NT2/D1 (cell line): ENCODE data around the gene ARL15.

Experiments used
- YY1 ChIP-seq: IDR thresholded peaks from 2 replicates; pipeline ENCODE4 v1.6.1; 2011; ENCODE audit not compliant: insufficient read length, insufficient read depth
- ZNF274 ChIP-seq: IDR thresholded peaks from 2 replicates; pipeline ENCODE4 v1.6.1; 2011; ENCODE audit warnings: mild to moderate bottlenecking, low read depth, low read length

DNA sequence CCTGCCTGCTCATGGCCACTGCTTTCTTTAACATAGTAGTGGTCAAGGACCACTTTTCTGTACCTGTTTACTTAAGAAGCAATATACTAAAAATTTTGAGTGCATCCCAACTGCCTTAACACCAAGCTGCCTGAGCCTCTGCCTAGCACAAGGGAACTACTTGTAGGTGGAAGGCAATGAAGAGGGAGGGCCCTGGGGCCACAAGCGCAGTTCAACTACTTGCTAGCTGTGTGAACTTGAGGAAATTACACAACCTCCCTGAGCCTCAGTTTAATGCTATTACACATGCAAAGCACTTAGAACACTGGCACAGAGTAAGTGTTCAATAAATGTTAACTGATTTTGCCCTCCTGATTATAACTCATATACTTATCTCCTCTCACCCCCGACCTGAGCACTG is 6.3 kb downstream of the ARL15 start:
- TF ChIP-seq YY1 (no peak), ZNF274 (no peak)
